Measurements from ENCODE around the gene CINP. TPM values are rescaled to one million over a fixed set of nuclear protein-coding genes. Genes with fewer than 3 reads are reported as not detected.

Gene CINP
- total RNA-seq = 10 to 100 TPM; 19.2 to 25.1 (median 21.5) TPM

- H3K9me3 ChIP-seq = no peaks in the 10 kb centered on the region
- H3K4me1 ChIP-seq = peaks cover 24 to 32% of the 10 kb centered on the region in 2 donors
- no peaks in the 10 kb centered on the region for H3K27me3 ChIP-seq
- DNase-seq (peak; percentile 97 to 98), ATAC-seq (peak; percentile 91 to 93)
- peaks cover 0 to 30% of the 10 kb centered on the region in 2 donors for H3K36me3 ChIP-seq
- H3K27ac ChIP-seq = peak within 1 kb of the TSS; percentile 88 to 99 (median 97)
- TF ChIP-seq POLR2A (IDR thresholded peaks at IDR 0.05) = peak; percentile 90 to 94
- TF ChIP-seq CTCF (IDR thresholded peaks at IDR 0.05 in 4 of 5, conservative IDR thresholded peaks at IDR 0.05 in 1 of 5) = no peak
- H3K4me3 ChIP-seq = peak within 1 kb of the TSS; percentile 70 to 97 (median 86)
- in situ Hi-C loops (cut with MboI; ENCODE audit: low sequenced_read_pairs in 4 of 4) = no loop called here
- intact Hi-C loops (cut with DNase I; ENCODE audit: low total_unique reads) = loop anchor here (2.0 to 5.0 kb wide), 4 partner anchors 44 to 230 kb away; partner anchors contain the start of genes RCOR1 and ZNF839
Measured at GRCh38 chr14:102362545-102363181, at the start of gene CINP, which contains the start of gene TECPR2. Gene CINP, minus strand, starts transcription at chr14:102362890. Its CDS starts 39 bp downstream, at chr14:102362851. Gene TECPR2, plus strand, starts transcription at chr14:102362941. Its CDS starts 13,781 bp downstream, at chr14:102376722.

- Histone ChIP-seq H3K27me3 (no peaks in the 10 kb centered on the region), H3K4me1 (peaks cover 32 to 42% of the 10 kb centered on the region in 2 donors), H3K36me3 (no peaks in the 10 kb centered on the region), H3K9me3 (no peaks in the 10 kb centered on the region), H3K27ac (peak overlapping the region; percentile 86 to 96 (median 90)), H3K4me3 (no peak overlapping the region)
- DNase-seq (peak; percentile 52 to 77), ATAC-seq (peak; percentile 59 to 67)
- TF ChIP-seq CTCF (IDR thresholded peaks at IDR 0.05 in 4 of 5, conservative IDR thresholded peaks at IDR 0.05 in 1 of 5) (no peak), POLR2A (IDR thresholded peaks at IDR 0.05) (no peak)
- in situ Hi-C loops (cut with MboI; ENCODE audit: low sequenced_read_pairs in 4 of 4) (no loop called here), intact Hi-C loops (cut with DNase I; ENCODE audit: low total_unique reads) (loop anchor here (2.0 to 5.0 kb wide), 2 partner anchors 46 to 91 kb away; partner anchors contain the start of genes CINP, TECPR2 and ZNF839)
Measured at GRCh38 chr14:102408724-102409123, 46.0 kb upstream of the CINP start.

GRCh38 chr14:102407258-102407657 is 44.6 kb upstream of the CINP start:
- H3K27me3 ChIP-seq = no peaks in the 10 kb centered on the region
- no peak overlapping the region for H3K4me3 ChIP-seq
- peaks cover 0 to 2% of the 10 kb centered on the region in 2 donors for H3K36me3 ChIP-seq
- H3K4me1 ChIP-seq = peaks cover 32 to 42% of the 10 kb centered on the region in 2 donors
- DNase-seq (peak; percentile 59 to 73), ATAC-seq (peak; percentile 87 to 89)
- no peaks in the 10 kb centered on the region for H3K9me3 ChIP-seq
- in situ Hi-C loops (cut with MboI; ENCODE audit: low sequenced_read_pairs in 4 of 4) = no loop called here
- TF ChIP-seq POLR2A (IDR thresholded peaks at IDR 0.05) = peak in 1 of 2 donors; percentile 32
- TF ChIP-seq CTCF (IDR thresholded peaks at IDR 0.05 in 4 of 5, conservative IDR thresholded peaks at IDR 0.05 in 1 of 5) = no peak
- intact Hi-C loops (cut with DNase I; ENCODE audit: low total_unique reads) = loop anchor here (5.0 kb wide), 1 partner anchor 90 kb away; the partner anchor contains the start of gene ZNF839
- peak overlapping the region; percentile 86 to 96 (median 90) for H3K27ac ChIP-seq

GRCh38 chr14:102403028-102403427 is 40.3 kb upstream of the CINP start:
- intact Hi-C loops (cut with DNase I; ENCODE audit: low total_unique reads) = no loop called here
- H3K36me3 ChIP-seq = peaks cover 2 to 6% of the 10 kb centered on the region in 2 donors

More at GRCh38 chr14:102403028-102403427, 40.3 kb upstream of the CINP start:
- TF ChIP-seq CTCF (IDR thresholded peaks at IDR 0.05 in 4 of 5, conservative IDR thresholded peaks at IDR 0.05 in 1 of 5) (no peak), POLR2A (IDR thresholded peaks at IDR 0.05) (no peak)
- DNase-seq = no peak
- Histone ChIP-seq H3K9me3 (no peaks in the 10 kb centered on the region), H3K27me3 (no peaks in the 10 kb centered on the region), H3K4me1 (peaks cover 20 to 27% of the 10 kb centered on the region in 2 donors), H3K27ac (no peak overlapping the region), H3K4me3 (no peak overlapping the region)
- in situ Hi-C loops (cut with MboI; ENCODE audit: low sequenced_read_pairs in 4 of 4) = no loop called here
- no peak for ATAC-seq
